GM12864 (cell line): ENCODE measurements around the gene CPSF4L.

Source experiments
- DNase-seq: peaks from one replicate; pipeline ENCODE4 v3.0.0-alpha.2; 2011; ENCODE audit warnings: low read depth
- H3K4me3 ChIP-seq: 2 replicates; pipeline ENCODE4 v1.5.1; 2011; ENCODE audit warnings: mild to moderate bottlenecking, low read depth, low read length, control low read depth
- TF ChIP-seq, protein P1 (sequence below): IDR thresholded peaks from 2 replicates; pipeline ENCODE4 v1.5.1; 2011; ENCODE audit warnings: low read depth, mild to moderate bottlenecking, moderate library complexity, low read length, control low read depth, inconsistent platforms; ENCODE audit errors: missing control alignments

The CPSF4L gene

DNA sequence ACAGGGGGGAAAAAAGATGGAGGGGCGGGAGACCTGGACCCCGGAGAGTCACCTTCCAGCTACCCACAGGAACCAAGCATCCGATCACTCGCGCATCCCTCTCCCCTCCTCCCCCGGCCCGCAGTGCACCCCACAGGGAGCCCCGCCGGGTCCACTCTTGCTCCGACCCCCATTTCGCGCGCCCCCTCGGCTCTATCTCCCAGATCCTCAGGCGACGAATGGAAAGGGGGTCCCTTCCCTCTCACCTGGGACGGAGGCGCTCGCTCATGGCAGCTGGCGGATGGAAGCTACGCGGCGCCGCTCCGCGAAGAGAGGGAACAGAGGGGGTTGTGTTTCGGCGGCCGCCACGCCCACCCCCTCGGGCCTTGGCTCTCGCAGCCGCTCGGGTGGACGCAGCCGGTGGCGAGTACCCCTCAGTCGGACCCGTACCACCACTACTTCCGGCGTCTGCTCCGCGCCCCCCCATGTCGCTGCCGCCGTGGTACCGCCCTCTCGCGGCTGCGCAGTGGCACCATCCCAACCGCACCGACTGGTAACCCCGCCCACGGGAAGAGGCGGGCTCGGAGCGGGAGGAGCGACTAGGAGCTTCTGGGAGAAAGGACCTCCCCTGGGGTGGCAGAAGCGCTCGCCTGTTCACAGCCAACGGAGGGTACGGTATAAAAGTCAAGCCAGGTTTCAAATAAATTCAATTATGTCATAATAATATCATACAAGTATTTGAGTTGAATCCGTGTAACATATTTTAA is 29.7 kb downstream of the CPSF4L start:
- peak; percentile 87 for DNase-seq
- TF ChIP-seq, protein P1, sequence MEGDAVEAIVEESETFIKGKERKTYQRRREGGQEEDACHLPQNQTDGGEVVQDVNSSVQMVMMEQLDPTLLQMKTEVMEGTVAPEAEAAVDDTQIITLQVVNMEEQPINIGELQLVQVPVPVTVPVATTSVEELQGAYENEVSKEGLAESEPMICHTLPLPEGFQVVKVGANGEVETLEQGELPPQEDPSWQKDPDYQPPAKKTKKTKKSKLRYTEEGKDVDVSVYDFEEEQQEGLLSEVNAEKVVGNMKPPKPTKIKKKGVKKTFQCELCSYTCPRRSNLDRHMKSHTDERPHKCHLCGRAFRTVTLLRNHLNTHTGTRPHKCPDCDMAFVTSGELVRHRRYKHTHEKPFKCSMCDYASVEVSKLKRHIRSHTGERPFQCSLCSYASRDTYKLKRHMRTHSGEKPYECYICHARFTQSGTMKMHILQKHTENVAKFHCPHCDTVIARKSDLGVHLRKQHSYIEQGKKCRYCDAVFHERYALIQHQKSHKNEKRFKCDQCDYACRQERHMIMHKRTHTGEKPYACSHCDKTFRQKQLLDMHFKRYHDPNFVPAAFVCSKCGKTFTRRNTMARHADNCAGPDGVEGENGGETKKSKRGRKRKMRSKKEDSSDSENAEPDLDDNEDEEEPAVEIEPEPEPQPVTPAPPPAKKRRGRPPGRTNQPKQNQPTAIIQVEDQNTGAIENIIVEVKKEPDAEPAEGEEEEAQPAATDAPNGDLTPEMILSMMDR = no peak
- H3K4me3 ChIP-seq = peak overlapping the region; percentile 75

DNA sequence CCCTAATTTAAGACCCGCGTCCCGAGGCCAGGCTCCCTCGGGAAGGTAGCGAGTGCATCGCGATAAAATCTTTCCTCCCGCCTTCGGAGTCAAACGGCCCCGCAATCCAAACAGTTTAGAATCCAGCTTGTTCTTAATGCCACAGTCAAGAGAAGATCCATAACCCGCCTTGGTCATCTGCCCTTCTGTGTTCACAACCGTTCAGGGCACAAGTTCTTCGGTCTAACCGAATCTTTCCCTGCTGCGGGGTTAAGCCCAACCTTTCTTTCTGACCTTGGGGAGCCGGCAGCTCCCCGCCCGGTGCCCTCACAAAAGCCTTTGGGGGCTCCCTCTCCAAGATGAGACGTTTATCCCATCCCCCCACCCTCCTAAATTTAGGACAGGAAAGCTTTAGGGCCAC is 30.3 kb downstream of the CPSF4L start:
- TF ChIP-seq, protein P1 = no peak
- DNase-seq = no peak
- H3K4me3 ChIP-seq = peak overlapping the region; percentile 75

DNA sequence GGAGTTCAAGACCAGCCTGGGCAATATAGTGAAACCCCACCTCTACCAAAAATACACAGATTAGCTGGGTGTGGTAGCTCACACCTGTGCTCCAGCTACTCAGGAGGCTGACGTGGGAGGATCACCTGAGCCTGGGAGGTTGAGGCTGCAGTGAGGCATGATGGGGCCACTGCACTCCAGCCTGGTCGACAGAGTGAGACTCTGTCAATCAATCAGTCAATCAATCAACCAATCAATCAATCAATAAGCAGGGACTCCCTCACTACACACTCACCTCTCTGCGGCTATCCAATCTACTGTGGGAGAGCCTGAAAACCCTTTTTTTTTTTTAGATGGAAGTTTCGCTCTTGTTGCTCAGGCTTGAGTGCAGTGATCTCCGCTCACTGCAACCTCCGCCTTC is 31.6 kb downstream of the CPSF4L start:
- no peak overlapping the region for H3K4me3 ChIP-seq
- TF ChIP-seq, protein P1 = no peak
- no peak for DNase-seq

DNA sequence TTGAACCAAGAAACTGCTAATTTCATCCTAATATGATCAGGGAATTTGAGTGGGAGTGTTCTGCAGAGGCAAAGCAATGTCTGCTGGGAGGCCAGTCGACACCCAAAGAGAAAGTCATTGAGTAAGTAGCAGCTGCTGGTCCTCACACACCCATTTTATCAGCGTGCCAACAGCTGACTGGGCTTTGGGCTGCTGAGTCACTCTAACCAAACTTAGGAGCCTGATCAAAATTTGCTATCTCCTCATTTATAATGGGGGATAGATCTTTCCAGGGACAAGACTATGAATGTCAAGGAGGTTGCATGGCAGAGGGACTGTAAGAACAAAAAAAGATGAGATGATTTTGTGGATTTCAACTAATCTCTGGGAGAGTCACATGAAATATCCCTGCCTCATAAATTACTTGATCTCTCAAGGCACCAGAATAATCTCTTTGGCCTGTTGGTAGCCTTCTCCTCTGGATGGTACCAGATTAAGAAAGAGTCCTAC is 32.9 kb downstream of the CPSF4L start:
- H3K4me3 ChIP-seq = no peak overlapping the region
- peak; percentile 26 for DNase-seq

DNA sequence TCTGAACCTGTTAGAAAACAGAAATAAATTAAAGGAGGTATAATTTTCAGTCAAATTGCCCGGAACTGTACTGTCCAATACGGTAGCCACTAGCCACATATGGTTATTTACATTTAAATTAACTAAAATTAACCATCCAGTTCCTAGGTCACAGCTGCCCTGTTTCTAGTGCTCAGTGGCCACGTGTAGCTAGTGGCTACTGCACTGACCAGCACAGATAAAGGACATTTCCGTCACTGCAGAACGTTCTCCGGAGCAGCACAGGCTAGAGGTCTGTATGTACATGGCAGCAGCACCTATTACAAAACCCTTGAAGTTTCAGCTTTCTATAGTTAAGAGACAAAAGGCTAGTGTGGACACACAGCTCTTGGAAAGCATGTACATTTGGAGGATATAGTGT is 33.7 kb downstream of the CPSF4L start:
- no peak for DNase-seq
- TF ChIP-seq, protein P1 = no peak
- H3K4me3 ChIP-seq = no peak overlapping the region; the same call in 1 of the 2 replicates

More for the DNA sequence above, 32.9 kb downstream of the CPSF4L start:
- TF ChIP-seq, protein P1 = no peak

DNA sequence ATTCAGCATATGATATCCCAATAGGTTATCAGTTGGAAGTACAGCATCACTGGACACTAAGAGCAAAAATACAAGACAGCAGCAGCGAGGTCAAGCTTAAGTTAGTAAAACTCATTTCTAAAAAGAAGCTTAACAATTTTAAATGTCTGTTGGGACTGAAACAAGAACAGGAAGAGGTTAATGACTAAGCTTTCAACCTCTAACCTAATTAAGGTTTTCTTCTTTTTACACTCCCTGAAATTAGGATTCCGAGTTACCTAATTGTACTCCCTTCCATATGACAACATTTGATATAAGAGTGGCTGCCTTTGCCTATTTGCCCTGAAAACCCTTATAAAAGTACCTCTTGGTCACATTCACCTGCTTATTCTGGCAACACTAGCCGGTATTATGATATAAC is 34.3 kb downstream of the CPSF4L start:
- peak overlapping the region; percentile 24; the same call in 1 of the 2 replicates for H3K4me3 ChIP-seq
- TF ChIP-seq, protein P1 = no peak
- no peak for DNase-seq
